GM19043 (cell line): ENCODE data around the gene MGAT5.

Experiments used
- ATAC-seq: cut with Tn5 transposase; IDR thresholded peaks from one replicate; pipeline ENCODE4 v1.9.1; 2021; ENCODE audit warnings: low read depth; ENCODE audit not compliant: unreplicated experiment

Gene MGAT5

GRCh38 chr2:134411828-134412638 lies 158.2 kb downstream of the MGAT5 start:
- ATAC-seq, result peak; percentile 95

- no peak for ATAC-seq
These were observed 158.7 kb downstream of the MGAT5 start for GRCh38 chr2:134412639-134412999.

DNA sequence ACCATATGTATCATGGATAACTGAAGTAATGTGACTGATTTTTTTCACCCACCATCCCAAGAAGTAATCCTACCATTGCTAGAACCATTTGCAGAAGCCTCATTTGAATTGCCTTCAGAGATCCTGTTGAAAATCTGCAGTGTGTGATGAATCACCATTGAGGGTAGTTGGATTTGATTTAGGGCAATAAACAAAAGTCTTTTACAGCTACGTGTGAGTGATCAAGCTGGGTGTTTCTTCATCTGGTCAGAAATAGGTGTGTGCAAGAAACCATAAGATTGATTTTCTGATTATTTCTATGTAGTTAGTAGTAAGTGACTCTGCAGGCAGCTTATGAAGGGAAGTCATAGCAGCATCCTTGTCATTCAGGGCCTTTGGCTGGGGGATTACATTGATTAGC lies 159.6 kb downstream of the MGAT5 start:
- ATAC-seq, result no peak

- no peak for ATAC-seq
These were observed 160.0 kb downstream of the MGAT5 start for GRCh38 chr2:134413912-134414311.

DNA sequence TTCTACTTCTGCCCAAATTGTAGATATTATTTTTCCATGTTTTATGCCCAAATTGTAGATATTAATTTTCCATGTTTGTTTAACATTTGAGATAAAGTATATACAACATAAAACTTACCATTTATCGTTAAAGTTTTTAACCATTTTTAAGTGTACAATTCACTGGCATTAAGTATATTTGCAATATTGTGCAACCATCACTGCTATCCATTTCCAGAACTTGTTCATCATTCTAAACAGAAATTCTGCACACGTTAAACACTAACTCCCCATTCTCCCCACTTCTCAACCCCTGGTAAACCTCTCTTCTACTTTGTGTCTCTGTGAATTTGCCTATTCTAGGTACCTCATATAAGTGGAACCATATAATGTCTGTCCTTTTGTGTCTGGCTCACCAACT lies 162.1 kb downstream of the MGAT5 start:
- no peak for ATAC-seq

GRCh38 chr2:134416637-134417036 lies 162.8 kb downstream of the MGAT5 start:
- ATAC-seq, result no peak

DNA sequence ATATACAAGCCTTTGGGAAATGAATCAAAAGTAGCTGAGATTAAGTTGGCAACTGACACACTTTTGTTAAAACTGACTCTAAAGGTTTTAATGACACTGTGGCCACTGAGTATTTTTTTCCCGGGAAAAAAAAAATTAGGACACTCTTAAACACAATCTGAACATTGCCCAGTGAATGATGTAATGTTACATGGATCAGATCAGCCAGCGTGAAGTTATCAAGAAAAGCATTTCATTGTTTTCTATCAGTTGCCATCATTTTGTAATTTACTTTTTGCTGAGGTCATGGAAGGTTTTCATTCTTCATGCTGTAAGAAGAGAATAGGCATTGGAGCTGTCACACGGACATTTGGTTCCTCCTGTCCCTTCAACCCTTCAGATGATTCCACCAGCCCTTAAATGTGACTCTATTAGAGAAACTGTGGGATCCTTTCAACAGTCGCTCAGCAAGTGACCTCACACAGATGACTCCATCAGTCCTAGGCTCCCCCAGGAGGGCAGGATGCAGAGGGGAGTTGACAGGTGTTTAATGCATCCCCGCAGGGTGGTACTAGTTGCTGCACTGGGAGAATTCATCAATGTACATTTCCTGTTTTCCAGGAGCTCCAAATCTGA lies 164.2 kb downstream of the MGAT5 start:
- no peak for ATAC-seq

DNA sequence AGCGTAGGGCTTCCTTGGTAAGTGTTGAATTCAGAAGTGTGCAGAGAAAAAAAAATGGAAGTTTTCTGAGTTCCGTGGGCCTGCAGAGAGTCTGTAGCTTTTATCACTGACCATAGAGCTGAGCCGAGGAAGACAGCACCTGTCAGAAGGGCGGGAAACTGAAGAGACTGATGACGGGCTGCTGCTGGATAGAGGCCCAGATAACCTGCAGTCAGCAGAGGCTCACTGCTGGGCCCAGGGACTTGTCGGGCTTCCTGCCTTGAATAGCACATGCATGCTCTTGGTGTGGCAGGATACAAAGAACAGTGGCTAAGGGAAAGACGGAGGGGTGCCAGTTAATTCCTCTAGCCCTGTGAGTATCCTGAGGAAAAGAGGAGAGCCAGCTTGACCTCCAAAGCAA lies 166.4 kb downstream of the MGAT5 start:
- no peak for ATAC-seq

- no peak for ATAC-seq
These were observed 167.0 kb downstream of the MGAT5 start for GRCh38 chr2:134420920-134421319.

DNA sequence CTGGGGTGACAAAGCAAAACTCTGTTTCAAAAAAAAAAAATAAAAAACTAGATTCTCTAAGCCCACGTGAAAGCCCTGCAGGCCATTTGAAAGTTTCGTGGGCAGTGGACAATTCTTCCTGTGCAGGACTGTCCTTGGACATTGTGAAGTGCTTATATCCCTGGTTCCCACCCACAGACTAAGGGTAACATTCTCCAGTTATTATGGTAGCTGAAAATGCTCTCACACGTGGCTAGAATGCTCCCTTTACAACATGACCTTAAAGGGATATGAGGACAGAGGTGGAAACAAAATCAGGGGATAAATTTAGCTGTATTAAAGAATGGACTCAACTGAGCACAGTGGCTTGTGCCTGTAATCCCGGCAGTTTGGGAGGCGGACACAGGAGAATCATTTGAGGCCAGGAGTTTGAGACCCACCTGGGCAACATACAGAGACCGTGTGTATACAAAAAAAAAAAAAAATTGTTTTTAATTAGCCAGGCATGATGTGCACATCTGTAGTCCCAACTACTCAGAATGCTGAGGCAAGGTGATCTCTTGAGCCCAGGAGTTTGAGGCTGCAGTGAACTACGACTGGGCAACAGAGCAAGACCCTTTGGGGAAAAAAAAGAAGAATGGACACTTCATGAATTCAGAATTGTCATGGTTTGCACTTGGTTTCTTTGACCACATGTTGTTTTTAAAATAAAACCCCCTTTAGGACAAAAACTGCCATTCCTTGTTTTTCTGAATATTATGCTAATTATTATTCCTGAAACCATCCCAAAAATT lies 167.9 kb downstream of the MGAT5 start:
- no peak for ATAC-seq

- no peak for ATAC-seq
These were observed 172.0 kb downstream of the MGAT5 start for GRCh38 chr2:134425724-134426496.

DNA sequence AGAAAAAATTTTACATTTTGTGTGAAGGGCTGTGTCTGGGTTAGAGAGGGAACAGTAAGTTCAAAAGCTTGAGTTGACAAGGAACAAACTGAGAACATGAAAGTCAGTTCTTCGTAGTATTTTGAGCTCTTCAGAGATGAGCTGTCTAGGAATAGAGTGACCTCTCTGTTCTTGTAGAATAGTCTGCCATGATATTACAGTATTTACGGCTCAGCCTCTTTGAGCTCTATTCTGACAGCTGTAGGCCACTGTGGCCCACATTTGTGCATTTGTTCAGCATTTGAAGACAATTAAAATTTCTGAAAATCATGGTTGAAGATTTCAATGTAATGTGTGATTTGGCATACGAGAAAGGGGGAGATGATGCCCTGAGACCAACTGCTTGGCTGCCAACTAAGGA lies 172.8 kb downstream of the MGAT5 start:
- no peak for ATAC-seq

GRCh38 chr2:134429886-134430285 lies 176.0 kb downstream of the MGAT5 start:
- ATAC-seq, result no peak

DNA sequence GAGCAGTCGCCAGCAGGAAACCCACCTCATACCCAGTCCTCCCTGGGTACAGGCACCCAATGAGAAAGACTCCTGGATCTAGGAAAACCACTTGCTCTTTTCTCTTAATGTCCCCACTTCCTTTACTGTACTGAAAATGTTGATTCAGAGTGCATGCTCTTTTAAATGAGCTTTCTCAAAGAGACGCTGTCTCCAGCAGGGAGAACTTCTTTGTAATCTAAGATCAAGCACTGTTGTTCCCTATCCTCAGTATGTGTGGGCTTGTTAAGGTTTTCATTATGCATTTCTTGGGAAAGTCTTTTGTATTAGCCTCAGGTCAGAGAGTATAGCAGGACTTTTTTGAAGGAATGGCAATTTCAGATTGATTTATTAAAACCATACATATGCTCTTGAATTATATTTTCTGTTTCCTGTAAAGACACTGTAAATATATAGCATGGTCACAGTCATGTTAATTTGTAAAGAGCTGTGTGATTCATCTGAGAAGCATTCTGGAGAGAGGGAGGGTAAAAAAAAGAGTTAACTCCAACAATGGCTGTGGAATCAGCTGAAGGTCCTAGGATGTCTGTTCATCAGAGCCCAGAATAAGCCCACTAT lies 178.1 kb downstream of the MGAT5 start:
- no peak for ATAC-seq

DNA sequence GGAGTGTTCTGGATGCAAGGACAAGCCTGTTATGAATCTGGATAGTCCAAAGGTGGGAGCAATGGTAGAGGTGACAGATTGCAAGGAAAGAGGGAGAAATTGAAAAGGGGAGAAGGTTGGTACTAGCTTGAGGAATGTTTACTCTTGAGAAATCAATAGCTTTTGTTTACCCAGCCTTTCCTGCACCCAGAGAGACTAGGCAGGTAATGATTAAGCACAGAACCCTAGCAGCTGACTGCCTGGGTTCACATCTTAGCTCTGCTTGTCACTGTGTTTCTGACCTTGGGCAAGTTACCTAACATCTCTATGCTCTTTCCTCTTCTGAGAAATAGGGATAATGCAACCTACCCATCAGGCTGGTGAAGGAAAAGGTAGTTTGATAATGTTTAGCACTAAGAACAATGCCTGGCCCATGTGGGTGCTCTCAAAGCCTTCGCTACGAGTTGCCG lies 178.6 kb downstream of the MGAT5 start:
- ATAC-seq, result no peak

DNA sequence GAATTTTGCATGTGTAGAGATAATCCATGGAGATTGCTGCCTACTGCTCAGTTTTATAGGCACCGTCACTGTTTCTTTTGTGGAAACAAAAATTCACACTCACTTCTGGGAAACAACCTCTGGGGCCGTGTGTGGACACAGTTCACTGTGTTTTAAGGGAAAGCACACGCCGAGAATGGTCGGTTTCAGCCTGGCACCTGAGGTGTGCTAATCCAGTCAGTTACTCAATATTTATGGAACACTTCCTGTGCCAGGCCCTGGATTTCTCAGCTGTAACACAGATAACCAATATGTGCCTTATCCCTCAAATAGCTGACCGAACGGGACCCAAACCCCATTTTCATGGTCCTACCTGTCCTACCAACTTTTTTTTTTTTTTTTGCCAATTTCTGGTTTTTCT lies 179.6 kb downstream of the MGAT5 start:
- no peak for ATAC-seq

DNA sequence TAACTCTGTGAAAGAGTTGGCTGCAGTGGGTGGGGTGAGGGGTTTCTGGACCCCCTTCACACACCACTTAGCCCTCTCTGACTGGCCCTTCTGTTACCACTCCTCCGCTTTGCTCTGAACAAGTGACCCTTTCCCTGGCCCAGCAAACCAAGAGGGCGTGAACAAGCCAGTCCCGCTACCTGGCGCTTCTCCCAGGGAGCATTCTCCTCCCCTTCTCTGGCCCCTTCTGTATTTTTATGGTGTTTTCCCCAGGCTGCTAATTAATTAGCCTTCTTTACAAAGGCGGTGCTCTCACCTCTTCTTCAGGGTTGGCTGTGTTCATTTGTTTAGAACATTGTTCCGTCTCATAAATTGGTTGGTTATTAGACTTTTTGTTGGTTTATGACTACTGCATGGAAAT lies 180.1 kb downstream of the MGAT5 start:
- no peak for ATAC-seq

- ATAC-seq, result no peak
These were observed 181.6 kb downstream of the MGAT5 start for GRCh38 chr2:134435505-134435904.

DNA sequence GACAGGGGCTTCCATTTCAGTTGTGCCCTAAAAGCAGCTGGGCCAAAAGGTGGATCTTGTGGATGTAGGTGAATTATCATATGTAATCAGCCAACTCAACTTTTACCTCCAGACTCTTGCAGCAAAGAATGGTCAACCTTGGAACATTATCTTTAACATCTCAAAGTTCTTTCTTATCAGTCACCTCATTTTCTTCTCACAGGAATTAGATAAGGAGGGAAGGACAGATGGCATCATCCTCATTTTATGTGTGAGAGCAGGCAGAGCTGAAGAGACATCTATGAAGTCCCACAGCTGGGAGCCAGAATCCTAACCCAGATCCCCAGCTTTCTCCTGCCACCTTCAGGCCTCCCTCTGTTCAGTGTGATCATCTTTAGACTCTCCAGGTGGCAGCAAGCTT lies 182.1 kb downstream of the MGAT5 start:
- no peak for ATAC-seq

- ATAC-seq, result no peak
These were observed 182.8 kb downstream of the MGAT5 start for GRCh38 chr2:134436706-134437105.
